Stimulated activated CD8-positive, alpha-beta memory T cell treated with anti-CD3 and anti-CD28 coated beads, Interleukin-7, amount 100 ng/mL, for 24 hours (primary cell): Measurements from ENCODE around the gene NUP43.
"Not testable (repeated sequence)": the region's sequence is repeated elsewhere in the genome, so short reads cannot be mapped to it uniquely, and the experiment has no call there.

Experiments used
- DNase-seq: peaks from one replicate; pipeline ENCODE4 v3.0.0-alpha.2; 2020; ENCODE audit warnings: low read depth

The NUP43 gene

DNA sequence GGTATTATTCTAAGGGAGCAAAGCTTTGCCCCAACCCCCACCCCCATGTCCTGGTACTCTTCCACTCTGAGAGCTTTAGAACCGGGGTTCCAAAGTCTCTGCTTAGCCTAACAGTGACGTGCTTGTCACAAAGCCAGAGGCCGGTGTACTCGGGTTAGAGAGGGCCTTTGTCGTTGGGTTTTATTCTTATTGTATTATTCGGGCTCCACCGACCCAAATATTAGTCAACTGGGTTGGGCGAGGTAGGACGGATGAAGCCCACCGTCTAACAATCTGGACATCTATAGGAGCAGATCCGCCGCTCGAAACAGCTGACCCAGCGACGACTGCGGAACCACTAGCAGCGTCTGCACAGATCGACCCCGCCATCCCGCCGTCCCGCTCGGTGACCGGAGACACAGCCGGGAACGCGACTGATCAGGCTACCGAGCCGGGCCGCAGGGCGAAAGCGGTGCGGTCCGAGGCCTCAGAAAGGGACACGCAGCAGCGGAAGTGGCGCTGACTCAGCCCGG, 2.8 kb upstream of the NUP43 start:
- not testable (repeated sequence) for DNase-seq

DNA sequence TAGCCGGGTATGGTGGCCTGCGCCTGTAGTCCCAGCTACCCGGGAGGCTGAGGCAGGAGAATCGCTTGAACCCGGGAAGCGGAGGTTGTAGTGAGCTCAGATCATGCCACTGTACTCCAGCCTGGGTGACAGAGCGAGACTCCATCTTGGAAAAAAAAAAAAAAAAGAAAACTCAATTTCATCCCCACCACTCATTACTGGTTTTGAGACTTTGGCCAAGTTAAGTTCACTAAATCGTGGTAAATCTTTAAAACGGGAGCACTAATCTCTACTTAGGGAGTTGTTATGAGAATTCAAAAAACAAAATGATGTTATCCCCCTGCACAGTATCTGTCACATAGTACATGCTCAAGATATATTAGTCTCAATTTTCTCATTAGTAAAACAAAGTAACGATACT, 1.1 kb downstream of the NUP43 start:
- DNase-seq = not testable (repeated sequence)

DNA sequence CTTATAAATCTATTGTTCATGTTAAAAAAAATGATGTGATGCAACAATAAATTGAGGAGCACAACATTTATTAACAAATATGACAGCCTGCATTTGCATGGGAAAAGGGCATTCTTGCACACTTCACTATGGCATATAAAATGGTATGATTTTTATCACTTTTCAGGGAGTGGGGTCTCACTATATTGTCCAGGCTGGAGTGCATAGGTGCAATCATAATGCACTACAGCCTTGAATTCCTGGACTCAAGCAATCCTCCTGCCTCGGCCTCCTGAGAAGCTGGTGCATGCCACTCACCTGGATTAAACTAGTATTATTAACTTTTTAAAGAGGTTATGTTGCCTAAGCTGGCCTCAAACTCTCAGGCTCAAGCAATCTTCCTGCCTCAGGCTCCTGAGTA, 11.4 kb downstream of the NUP43 start:
- DNase-seq = no peak

DNA sequence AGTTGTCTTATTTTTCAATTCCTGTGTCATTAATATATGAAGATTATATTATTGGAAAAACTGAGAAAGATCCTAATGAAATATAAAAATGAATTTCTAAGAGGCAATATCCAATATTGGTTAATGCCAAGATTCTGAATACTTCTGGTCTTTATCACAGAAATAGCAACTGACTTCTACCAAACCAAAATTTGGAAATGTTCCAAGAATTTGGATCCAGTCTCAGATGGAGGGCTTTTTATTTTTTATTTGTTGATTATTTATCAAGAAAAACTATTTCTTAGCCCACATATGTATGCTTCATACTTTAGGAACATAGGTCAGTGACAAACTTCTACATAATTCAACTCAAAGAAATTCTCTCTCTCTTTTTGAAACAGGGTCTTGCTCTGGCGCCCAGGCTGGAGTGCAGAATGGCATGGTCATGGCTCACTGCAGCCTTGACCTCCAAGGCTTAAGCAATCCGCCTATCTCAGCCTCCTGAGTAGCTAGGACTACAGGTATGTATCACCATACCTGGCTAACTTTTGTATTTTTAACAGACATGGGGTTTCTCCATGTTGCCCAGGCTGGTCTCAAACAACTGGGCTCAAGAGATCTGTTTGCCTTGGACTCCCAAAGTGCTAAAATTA, 13.1 kb downstream of the NUP43 start:
- DNase-seq = no peak

GRCh38 chr6:149729824-149730223, 16.5 kb downstream of the NUP43 start:
- DNase-seq = no peak

GRCh38 chr6:149728499-149729234, 17.7 kb downstream of the NUP43 start:
- DNase-seq = no peak

DNA sequence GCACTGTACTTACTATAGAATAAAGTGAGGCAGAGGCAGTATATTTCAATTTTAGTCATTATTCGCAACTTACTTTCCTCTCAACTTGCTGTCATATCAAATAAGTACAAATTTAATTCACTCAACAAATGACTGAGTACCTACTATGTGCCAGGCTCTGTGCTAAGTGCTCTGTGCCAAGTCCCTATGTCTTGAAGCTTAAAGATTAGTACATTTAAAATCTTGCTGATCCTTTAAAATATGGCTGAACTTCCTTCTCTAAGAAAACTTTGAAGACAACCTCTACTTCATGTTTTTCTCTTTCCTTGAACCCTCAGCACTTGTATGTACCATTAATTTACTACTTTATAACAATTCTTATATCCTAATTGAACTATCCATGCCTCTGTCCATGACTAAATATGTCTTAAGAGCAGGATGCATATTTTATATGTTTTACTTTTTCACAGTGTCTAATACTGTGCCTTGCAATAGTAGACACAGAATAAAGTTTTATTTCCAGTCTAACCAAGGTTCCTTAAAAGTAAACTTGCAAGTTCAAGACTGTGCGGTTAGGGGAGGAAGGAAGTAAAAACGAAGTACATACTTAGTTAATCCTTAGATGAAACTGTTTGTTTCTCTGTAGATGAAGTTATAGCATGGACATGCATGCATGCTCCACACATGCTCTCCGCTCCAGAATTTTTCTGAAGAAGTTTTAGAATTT, 18.4 kb downstream of the NUP43 start:
- DNase-seq = no peak

DNA sequence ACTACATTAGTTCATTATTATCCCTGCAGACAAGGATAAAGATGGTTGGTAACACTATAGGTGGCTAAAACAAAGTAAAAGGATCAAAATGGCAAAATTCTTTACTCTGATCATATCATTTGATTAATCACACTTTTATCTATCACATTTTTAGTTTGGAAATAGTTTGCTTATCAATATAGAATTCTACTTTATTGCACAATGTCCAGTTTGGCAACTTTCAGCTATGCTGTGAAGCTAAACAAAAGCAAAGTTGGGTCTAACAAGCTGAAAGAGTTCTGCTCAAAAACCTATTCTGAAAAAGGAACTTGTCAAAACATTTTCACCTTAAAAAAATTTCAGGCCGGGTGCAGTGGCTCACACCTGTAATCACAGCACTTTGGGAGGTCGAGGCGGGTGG, 20.5 kb downstream of the NUP43 start:
- DNase-seq = no peak

DNA sequence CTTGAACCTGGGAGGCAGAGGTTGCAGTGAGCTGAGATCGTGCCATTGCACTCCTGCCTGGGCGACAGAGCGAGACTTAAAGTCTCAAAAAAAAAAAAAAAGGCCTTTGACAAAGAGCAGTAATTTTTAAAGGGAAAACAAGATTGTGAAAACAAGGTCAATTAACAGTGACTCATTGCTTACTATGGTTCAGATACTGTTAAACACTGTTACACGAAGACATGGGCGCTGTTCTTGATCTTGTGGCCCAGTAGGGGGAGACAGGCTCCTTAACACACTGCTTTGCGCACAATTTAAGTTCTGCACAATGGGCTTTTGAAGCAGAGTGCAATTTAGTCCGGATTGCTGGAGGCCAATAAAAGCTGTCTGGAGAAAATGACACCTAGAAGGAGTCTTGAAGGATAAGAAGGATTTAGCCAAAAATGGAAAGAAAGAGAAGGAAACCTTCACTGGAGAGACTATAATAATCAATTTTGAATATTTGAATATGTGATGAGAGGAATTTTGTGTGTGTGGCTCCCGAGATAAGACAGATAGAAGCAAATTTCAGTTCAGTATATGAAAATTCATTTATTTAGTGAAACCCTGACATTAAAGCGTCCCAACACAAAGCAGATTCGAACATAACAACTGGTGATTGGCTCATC, 22.4 kb downstream of the NUP43 start:
- no peak for DNase-seq

GRCh38 chr6:149723262-149723661, 23.1 kb downstream of the NUP43 start:
- DNase-seq = no peak

DNA sequence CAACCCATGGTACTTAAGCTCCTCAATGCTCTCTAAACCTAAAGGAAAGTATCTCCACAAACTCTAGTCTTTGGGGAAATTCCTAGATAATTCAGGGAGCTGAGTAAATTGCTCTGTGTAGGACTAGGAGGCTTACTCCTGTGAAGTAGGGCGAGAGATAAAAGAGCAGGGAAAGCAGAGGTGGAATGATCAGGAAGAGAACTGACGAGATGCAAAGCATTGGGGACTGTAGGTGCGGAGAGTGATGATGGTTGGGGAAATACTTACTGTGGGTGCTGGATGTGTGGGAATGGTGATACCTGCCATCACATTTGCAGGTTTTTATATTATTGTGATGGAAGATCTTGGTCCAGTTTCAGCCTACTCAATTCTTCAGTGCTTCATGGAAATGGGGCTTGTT, 26.8 kb downstream of the NUP43 start:
- DNase-seq = no peak

GRCh38 chr6:149717588-149718458, 28.5 kb downstream of the NUP43 start, which contains the start of gene LATS1:
LATS1 (minus strand) TSS chr6:149718101; CDS start chr6:149702126, 15,975 bp downstream.
- peak; percentile 84 for DNase-seq

GRCh38 chr6:149717255-149717587, 29.1 kb downstream of the NUP43 start:
- DNase-seq = no peak

DNA sequence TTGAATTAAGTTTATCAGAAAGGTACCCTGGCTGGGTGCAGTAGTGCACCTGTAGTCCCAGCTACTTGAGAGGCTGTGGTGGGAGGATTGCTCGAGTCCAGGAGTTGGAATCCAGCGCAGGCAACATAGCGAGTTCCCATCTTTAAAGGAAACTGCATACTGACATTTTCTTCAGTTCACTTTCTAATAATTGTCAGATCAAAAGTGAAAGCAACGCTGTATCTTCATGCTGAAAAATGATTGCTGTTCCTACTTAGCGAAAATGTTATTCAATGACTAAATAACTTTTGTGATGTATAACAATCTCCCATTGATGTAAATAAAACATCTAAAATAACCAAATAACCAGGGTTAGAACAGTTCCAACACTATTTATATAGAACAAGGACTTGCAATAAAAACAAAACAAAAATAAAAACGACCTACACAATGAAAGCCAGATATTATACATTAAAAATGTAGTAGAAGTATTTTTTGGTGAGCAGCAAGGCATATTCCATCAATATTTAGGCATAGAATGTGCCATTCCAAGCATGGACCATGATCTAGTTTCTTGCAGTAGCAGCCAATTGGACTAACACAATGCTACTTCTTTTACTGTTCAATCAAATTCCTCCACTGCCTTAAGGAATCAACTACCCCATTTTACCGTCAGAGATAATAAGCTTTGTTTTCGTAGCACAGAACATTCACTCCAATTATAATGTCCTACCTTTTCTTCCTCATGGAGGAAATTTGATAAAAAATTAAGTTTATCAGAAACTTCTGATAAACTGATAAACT, 30.0 kb downstream of the NUP43 start:
- DNase-seq = no peak

DNA sequence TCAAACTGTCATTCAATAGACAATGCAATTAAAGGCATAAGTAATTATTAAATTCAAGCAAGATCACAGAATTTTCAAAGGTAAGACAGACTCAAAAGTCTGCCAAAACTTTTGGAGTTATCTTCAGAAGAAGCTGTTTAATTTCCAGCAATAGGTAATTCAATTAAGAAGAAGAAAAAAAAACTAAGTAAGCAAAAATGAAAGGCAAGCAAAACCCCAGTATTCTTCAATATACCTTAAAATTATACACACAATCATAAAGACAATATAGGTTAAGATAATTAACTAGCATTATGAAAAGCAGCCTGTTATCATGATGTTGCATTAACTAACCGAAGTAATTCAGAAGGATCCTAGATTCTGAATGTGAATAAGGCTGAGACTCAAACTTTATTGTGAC, 31.9 kb downstream of the NUP43 start:
- no peak for DNase-seq

DNA sequence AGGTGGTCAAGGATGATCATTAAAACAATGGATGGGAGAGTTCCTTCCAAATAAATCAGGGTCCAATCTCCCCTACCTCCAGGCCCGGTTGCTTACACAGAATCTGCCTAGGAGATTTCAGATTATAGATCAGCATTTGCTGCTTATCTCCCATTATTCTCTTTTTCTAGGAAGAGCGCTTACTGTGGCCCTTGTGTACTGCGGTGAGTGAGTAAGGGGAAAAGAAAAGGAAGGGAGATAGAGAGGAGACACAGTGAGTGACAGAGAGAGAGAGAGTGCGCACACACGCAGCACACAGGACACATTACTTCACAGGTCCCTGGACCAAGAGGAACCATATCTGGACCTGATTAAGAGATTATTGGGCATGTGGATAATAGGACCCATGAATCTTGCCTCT, 34.6 kb downstream of the NUP43 start:
- DNase-seq = no peak

- DNase-seq = no peak
Observed at GRCh38 chr6:149701714-149702113, 44.6 kb downstream of the NUP43 start.

- no peak for DNase-seq
Observed at GRCh38 chr6:149699150-149699549, 47.2 kb downstream of the NUP43 start.

GRCh38 chr6:149698175-149698574, 48.2 kb downstream of the NUP43 start:
- DNase-seq = no peak

DNA sequence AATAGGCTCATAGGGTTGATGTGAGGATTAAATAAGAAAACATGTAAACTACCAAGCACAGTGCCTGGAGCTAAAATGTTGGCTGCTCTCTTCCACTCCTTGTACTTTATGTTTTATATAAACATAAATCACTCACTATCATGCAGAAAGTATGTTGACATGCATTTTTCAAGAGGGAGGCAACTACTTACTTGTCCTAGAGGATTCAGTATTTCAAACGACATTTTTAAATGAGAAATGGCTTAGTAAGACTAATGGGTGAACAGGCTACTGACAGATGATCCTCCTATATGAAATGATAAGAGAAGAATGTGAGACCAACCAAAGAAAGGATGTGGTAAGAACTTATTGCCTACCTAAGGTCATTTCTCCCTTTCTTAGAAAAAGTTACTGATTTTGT, 49.4 kb downstream of the NUP43 start:
- DNase-seq = no peak

DNA sequence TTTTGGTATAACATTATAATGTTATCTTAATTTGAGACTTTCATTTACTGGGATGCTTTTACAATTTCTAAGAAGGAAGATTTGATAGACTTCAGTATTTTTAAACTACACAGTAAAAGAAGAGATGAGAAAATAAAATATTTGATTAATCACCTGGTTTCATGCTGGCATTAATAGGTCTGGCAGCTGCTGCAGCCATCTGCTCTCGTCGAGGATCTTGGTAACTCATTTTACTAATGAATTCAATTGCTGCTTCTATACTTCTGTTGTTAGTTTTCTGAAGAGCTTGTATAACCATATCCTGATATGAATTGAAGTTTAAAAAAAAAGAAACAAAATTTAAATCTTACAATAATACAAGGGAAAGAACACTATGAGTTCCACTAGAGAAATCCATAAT, 51.4 kb downstream of the NUP43 start:
- no peak for DNase-seq
